Measurements from ENCODE around the gene SCUBE1.

SCUBE1 gene

GRCh38 chr22:43177479-43177878 lies 165.7 kb downstream of the SCUBE1 start:
- no peak for TF ChIP-seq CTCF (IDR thresholded peaks at IDR 0.05; ENCODE audit: low read depth, low read length)
- in situ Hi-C loops (cut with HindIII; ENCODE audit: low sequenced_read_pairs), result no loop called here
- no peak for DNase-seq (ENCODE audit: low read depth, low spot score)
- no peak overlapping the region for H3K4me3 ChIP-seq (ENCODE audit: low read depth, low read length)

- H3K4me3 ChIP-seq (ENCODE audit: low read depth, low read length), result no peak overlapping the region
- no peak for DNase-seq (ENCODE audit: low read depth, low spot score)
- TF ChIP-seq CTCF (IDR thresholded peaks at IDR 0.05; ENCODE audit: low read depth, low read length), result no peak
- in situ Hi-C loops (cut with HindIII; ENCODE audit: low sequenced_read_pairs), result no loop called here
Observed at GRCh38 chr22:43176090-43176489, 167.1 kb downstream of the SCUBE1 start.

GRCh38 chr22:43174941-43175531 lies 168.1 kb downstream of the SCUBE1 start:
- H3K4me3 ChIP-seq (ENCODE audit: low read depth, low read length), result no peak overlapping the region
- no peak for TF ChIP-seq CTCF (IDR thresholded peaks at IDR 0.05; ENCODE audit: low read depth, low read length)
- no peak for DNase-seq (ENCODE audit: low read depth, low spot score)
- in situ Hi-C loops (cut with HindIII; ENCODE audit: low sequenced_read_pairs), result no loop called here

GRCh38 chr22:43173976-43174720 lies 169.0 kb downstream of the SCUBE1 start:
- in situ Hi-C loops (cut with HindIII; ENCODE audit: low sequenced_read_pairs), result no loop called here
- TF ChIP-seq CTCF (IDR thresholded peaks at IDR 0.05; ENCODE audit: low read depth, low read length), result no peak
- no peak for DNase-seq (ENCODE audit: low read depth, low spot score)
- no peak overlapping the region for H3K4me3 ChIP-seq (ENCODE audit: low read depth, low read length)

GRCh38 chr22:43173566-43173965 lies 169.6 kb downstream of the SCUBE1 start:
- no peak for TF ChIP-seq CTCF (IDR thresholded peaks at IDR 0.05; ENCODE audit: low read depth, low read length)
- in situ Hi-C loops (cut with HindIII; ENCODE audit: low sequenced_read_pairs), result no loop called here
- DNase-seq (ENCODE audit: low read depth, low spot score), result no peak
- no peak overlapping the region for H3K4me3 ChIP-seq (ENCODE audit: low read depth, low read length)

GRCh38 chr22:43172191-43172590 lies 171.0 kb downstream of the SCUBE1 start:
- H3K4me3 ChIP-seq (ENCODE audit: low read depth, low read length), result no peak overlapping the region
- DNase-seq (ENCODE audit: low read depth, low spot score), result no peak
- TF ChIP-seq CTCF (IDR thresholded peaks at IDR 0.05; ENCODE audit: low read depth, low read length), result no peak
- in situ Hi-C loops (cut with HindIII; ENCODE audit: low sequenced_read_pairs), result no loop called here
